Measurements from ENCODE around the gene RHO. TPM values are rescaled to one million over a fixed set of nuclear protein-coding genes. Genes with fewer than 3 reads are reported as not detected.
"Not testable (repeated sequence)": the region's sequence is repeated elsewhere in the genome, so short reads cannot be mapped to it uniquely, and the experiment has no call there.

RHO gene
- polyA plus RNA-seq, result not detected

DNA sequence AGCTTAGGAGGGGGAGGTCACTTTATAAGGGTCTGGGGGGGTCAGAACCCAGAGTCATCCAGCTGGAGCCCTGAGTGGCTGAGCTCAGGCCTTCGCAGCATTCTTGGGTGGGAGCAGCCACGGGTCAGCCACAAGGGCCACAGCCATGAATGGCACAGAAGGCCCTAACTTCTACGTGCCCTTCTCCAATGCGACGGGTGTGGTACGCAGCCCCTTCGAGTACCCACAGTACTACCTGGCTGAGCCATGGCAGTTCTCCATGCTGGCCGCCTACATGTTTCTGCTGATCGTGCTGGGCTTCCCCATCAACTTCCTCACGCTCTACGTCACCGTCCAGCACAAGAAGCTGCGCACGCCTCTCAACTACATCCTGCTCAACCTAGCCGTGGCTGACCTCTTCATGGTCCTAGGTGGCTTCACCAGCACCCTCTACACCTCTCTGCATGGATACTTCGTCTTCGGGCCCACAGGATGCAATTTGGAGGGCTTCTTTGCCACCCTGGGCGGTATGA is at the start of gene RHO:
Gene RHO (plus strand): TSS at position 51 of the 512 bp plus-strand sequence. CDS start 95 bp downstream, at position 146.
- no peak for DNase-seq
- H3K36me3 Mint-ChIP-seq, result no peaks in the 10 kb centered on the region
- H3K4me3 Mint-ChIP-seq, result no peak within 1 kb of the TSS
- no peaks in the 10 kb centered on the region for H3K9me3 Mint-ChIP-seq
- peaks cover 0 to 1% of the 10 kb centered on the region in 2 donors for H3K4me1 Mint-ChIP-seq
- H3K27ac Mint-ChIP-seq, result peak within 1 kb of the TSS in 2 of 6 donors; percentile 35 to 49
- H3K27me3 Mint-ChIP-seq (ENCODE audit: low read depth in 3 of 3), result peaks cover 2 to 5% (median 4%) of the 10 kb centered on the region in 3 donors

DNA sequence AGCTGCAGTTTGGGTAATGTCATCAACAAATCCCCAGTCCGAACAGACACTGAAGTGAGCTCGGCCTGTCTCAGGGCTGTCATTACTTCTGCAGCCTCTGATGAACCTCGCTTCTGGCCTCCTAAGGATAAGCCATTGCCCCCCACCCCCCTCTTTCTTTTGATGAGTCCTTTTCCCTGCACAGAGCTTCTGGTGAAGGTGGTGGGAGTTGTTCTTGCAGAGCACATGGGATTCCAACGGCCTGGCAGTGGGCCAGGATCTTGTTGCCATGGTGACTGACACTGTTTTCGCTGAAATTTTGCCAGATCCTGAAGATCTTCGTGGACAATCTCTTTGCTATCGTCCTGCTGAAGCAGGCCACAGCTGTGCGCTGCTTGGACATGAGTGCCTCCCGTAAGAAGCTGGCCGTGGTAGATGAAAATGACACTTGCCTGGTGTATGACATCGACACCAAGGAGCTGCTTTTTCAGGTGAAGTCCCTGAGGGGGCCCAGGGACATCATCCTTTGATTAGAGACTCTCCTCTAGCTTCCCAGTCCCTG is 47.1 kb upstream of the RHO start:
- H3K9me3 Mint-ChIP-seq; H3K27me3 Mint-ChIP-seq (ENCODE audit: low read depth in 3 of 3); H3K4me3 Mint-ChIP-seq; H3K27ac Mint-ChIP-seq; H3K4me1 Mint-ChIP-seq; DNase-seq: not testable (repeated sequence)
- H3K36me3 Mint-ChIP-seq, result peaks cover 24 to 54% (median 31%) of the 10 kb centered on the region in 3 donors

DNA sequence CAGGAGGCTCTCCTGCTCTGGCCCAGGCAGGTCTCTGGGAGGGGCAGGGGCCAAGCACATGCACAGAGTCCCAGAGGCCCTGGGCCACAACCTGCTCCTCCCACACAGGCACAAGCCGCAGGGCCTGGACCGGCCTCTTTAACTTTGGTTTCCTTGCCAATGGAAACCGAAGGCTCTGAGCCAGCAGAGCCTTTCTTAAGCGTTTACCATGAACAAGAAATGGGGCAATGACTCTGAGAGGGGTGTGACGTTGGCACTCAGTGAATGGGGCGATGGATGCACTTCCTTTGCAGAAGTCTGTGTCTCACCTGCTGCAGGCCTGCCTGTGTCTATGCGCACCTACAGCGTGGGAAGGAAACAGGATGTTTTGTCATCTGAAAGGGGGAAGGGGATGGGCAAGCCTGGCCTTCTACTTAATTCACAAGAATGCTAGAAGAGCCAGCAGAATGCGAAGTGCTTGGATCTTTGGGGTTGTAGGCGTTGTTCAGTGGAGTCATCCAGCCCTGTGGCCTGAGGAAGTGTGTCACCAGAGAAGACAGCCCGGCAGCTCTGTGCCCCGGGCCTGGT is 46.6 kb upstream of the RHO start:
- Mint-ChIP-seq H3K27ac (no peak overlapping the region), H3K4me3 (no peak overlapping the region), H3K9me3 (no peaks in the 10 kb centered on the region), H3K4me1 (no peaks in the 10 kb centered on the region), H3K36me3 (peaks cover 19 to 51% (median 28%) of the 10 kb centered on the region in 3 donors), H3K27me3 (ENCODE audit: low read depth in 3 of 3) (no peaks in the 10 kb centered on the region)
- DNase-seq, result no peak

DNA sequence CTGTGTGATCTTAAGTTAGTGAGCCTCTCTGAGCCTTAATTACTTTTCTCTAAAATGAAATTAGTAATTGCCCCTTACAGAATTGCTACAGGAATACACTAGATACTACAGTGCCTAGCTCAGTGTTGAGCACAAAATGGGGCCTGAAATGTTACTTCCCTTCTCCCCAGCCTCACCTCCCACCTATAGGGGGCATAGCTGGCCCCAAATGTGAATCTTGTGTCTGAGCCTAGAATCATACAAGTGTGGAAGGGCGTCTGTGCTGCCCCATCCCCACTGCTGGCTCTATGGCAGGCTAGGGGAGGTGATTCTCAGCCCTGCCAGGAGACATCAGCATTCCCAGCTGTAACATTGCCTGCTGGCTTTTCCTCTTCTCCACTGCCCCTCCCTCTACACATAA is 45.7 kb upstream of the RHO start:
- Mint-ChIP-seq H3K4me3 (no peak overlapping the region), H3K36me3 (peaks cover 18 to 43% (median 28%) of the 10 kb centered on the region in 3 donors), H3K27ac (no peak overlapping the region), H3K27me3 (ENCODE audit: low read depth in 3 of 3) (no peaks in the 10 kb centered on the region), H3K9me3 (no peaks in the 10 kb centered on the region), H3K4me1 (no peaks in the 10 kb centered on the region)
- DNase-seq, result no peak

DNA sequence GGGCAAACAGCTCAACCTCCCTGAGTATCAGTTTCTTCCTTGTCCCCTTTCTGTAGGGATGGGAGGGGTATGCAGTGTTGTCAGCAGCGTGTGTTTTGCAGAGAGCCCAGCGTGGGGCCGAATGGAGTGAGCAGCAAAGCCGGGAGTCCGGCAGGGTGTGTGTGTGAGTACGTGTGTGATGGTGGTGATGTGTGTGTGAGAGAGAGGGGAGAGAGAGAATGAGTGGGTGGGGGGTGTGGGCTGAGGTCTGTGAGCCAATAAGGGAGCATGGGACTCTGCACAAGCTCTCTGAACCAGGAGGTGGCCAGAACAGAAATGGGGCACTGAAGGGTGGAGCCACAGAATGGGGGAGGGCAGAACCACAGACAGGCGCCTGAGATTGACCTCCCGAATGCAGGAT is 44.6 kb upstream of the RHO start:
- peaks cover 18 to 39% (median 28%) of the 10 kb centered on the region in 3 donors for H3K36me3 Mint-ChIP-seq
- no peak overlapping the region for H3K27ac Mint-ChIP-seq
- no peaks in the 10 kb centered on the region for H3K9me3 Mint-ChIP-seq
- no peaks in the 10 kb centered on the region for H3K27me3 Mint-ChIP-seq (ENCODE audit: low read depth in 3 of 3)
- H3K4me1 Mint-ChIP-seq, result no peaks in the 10 kb centered on the region
- DNase-seq, result no peak
- no peak overlapping the region for H3K4me3 Mint-ChIP-seq

DNA sequence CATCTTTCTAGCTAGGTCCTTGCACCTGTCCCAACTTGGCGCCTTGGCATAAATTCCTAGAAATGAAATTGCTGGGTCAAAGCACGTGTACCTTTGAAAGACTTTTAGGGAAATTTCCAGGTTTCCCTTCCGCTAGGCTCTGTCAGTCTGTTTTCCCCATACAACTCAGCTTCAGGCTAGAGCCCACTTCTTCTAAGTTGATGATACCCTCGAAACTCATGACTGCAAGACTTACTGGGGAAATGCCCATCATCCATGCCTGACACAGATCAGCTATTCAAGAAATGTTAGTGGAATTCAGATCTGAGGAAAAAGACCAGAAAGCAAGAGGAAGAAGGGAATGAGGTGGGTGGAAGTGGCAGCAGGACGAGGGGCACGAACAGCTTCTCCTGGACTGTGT is 43.3 kb upstream of the RHO start:
- H3K27ac Mint-ChIP-seq; H3K9me3 Mint-ChIP-seq; H3K27me3 Mint-ChIP-seq (ENCODE audit: low read depth in 3 of 3); H3K4me3 Mint-ChIP-seq; DNase-seq; H3K4me1 Mint-ChIP-seq: not testable (repeated sequence)
- peaks cover 9 to 34% (median 30%) of the 10 kb centered on the region in 3 donors for H3K36me3 Mint-ChIP-seq

DNA sequence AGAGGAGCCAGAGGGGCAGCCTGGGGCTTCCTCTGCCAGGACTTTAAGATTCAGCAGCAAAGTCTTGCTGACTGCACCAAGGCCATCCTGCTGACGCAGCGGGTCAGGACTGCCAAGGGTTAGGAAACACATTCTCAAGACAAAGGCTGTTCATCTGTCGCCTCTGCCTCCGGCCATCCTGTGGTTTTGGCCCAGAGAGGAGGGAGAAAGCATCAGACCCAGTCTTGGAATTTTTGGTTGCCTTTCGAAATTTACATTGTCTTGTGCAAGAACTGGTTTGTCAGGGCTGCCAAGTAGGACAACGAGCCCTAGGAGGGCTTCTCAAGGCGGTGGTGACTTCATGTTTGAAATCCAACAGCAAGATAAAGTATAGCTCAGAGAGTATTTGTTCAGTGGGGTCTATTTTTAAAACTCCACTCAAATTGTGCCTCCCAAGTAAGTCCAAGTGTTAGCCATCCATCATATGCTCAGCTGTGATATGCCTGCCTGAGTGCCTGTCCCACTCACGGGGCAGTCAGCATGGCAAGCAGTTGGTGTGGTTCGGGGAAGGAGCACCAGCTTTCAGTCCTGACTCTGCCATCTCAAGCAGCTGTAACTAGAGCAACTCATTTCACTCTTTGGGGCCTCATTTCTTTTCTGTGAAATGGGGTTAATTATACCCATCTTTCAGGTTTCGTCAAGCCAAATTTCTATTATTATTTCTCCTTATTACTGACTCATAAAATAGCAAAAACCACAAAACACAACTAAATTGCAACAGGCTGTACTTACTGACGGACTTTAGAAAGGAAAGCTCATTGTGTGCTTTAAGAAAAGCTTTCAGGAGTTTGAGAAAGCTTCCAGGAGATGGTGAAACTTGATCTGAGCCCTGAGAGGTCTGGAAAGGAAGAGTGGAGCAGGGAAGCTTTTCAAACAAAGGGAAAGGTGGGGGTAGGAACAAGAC is 42.4 kb upstream of the RHO start:
- DNase-seq, result no peak
- no peaks in the 10 kb centered on the region for H3K9me3 Mint-ChIP-seq
- H3K27ac Mint-ChIP-seq, result no peak overlapping the region
- no peak overlapping the region for H3K4me3 Mint-ChIP-seq
- peaks cover 4 to 6% of the 10 kb centered on the region in 2 donors for H3K4me1 Mint-ChIP-seq
- peaks cover 0 to 2% (median 0%) of the 10 kb centered on the region in 3 donors for H3K27me3 Mint-ChIP-seq (ENCODE audit: low read depth in 3 of 3)
- H3K36me3 Mint-ChIP-seq, result peaks cover 6 to 31% (median 25%) of the 10 kb centered on the region in 3 donors

DNA sequence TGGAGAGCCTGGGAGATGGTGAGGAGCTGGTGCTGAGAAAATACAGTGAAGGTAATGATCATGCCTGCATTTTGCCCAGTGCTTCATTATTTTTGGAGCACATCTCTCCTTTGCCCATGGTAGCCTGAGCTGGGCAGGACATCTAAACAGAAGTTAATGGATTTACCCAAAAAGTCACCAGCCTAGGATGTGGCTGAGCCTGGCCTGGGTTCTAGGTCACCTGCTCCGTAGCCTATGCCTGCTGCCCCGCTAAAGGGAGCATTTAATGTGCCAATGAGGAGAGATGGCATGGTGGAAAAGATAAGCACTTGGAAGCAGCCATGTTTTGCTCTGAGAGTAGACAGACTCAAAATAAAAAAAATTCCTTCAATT is 41.8 kb upstream of the RHO start:
- H3K36me3 Mint-ChIP-seq, result peaks cover 6 to 32% (median 25%) of the 10 kb centered on the region in 3 donors
- H3K4me3 Mint-ChIP-seq, result no peak overlapping the region
- peaks cover 0 to 3% (median 2%) of the 10 kb centered on the region in 3 donors for H3K27me3 Mint-ChIP-seq (ENCODE audit: low read depth in 3 of 3)
- DNase-seq, result no peak
- no peaks in the 10 kb centered on the region for H3K9me3 Mint-ChIP-seq
- H3K4me1 Mint-ChIP-seq, result peaks cover 4 to 6% of the 10 kb centered on the region in 2 donors
- H3K27ac Mint-ChIP-seq, result no peak overlapping the region

DNA sequence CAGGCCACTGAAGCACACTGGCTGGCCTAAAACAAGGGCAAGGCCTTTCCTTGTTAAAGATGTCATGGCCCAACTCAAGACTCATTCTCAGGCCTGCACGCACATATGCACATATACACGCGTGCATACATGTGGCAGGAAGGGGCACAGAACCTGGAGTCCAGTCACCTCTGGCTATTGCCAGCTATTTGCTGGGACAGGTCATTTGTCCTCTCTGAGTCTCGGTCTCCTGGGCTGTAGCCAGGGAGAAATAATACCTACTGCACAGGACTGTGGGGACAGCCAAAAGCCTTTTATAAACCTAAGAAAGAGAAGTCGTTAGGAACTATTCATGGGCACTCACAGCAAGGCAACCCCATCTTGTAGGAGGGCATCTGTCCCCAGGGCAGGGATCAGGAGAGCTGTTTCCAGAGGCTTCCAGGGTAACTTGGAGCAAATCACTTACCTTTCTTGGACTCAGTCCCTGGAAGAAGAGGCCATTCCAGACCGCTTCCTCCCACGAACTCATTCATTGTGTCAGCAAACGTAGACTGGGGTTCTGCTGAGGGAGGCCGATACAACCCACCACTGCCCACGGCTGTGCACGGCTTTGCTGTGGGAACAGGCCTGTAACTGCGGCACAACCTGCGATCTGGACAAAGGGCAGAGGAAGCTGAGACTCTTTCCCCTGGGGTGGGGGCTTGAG is 41.1 kb upstream of the RHO start:
- Mint-ChIP-seq H3K36me3 (peaks cover 8 to 33% (median 20%) of the 10 kb centered on the region in 3 donors), H3K27ac (no peak overlapping the region), H3K27me3 (ENCODE audit: low read depth in 3 of 3) (peaks cover 0 to 3% (median 2%) of the 10 kb centered on the region in 3 donors), H3K4me1 (peaks cover 4 to 6% of the 10 kb centered on the region in 2 donors), H3K4me3 (no peak overlapping the region), H3K9me3 (no peaks in the 10 kb centered on the region)
- no peak for DNase-seq

DNA sequence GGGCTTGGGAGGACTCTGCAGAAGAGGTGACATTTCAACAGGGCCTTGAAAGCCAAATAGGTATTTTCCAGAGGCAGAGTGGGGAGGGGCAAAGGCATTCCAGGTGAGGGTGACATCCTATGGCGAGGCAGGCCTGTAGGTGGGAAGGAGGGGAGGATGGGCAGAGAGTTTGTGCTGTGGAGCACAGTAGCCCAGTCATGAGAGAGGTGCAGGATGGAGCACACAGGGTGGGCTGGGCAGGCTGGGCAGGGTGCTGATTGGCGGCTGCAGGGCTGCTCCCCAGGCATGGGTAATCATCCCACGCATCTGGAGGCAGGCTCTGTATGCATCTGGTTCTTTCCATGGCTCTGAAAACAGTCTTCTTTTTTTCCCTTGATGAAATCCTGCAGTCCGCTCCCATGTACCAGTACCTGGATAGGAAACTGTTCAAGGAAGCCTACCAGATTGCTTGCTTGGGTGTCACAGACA is 40.5 kb upstream of the RHO start:
- H3K27me3 Mint-ChIP-seq (ENCODE audit: low read depth in 3 of 3); H3K4me1 Mint-ChIP-seq; H3K27ac Mint-ChIP-seq; DNase-seq; H3K9me3 Mint-ChIP-seq; H3K4me3 Mint-ChIP-seq: not testable (repeated sequence)
- H3K36me3 Mint-ChIP-seq, result peaks cover 6 to 32% (median 20%) of the 10 kb centered on the region in 3 donors

DNA sequence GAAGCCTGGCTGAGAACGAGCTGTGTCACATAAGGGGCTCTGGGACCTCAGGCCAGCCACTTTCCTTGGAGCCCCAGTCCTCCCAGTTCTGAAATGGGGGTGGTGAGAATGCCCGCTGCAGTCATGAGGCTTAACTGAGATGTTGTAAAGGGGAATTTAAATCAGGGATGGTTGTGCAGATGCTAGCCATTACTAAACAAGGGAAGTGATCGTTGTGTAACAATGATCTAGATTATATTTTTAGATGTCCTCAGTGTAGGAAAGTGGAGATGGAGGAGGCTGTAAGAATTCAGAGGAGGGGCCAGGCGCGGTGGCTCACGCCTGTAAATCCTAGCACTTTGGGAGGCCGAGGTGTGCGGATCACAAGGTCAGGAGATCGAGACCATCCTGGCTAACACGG is 39.2 kb upstream of the RHO start:
- H3K36me3 Mint-ChIP-seq, result peaks cover 4 to 39% (median 20%) of the 10 kb centered on the region in 3 donors
- not testable (repeated sequence) for DNase-seq; H3K4me1 Mint-ChIP-seq; H3K4me3 Mint-ChIP-seq; H3K27ac Mint-ChIP-seq; H3K9me3 Mint-ChIP-seq; H3K27me3 Mint-ChIP-seq (ENCODE audit: low read depth in 3 of 3)

DNA sequence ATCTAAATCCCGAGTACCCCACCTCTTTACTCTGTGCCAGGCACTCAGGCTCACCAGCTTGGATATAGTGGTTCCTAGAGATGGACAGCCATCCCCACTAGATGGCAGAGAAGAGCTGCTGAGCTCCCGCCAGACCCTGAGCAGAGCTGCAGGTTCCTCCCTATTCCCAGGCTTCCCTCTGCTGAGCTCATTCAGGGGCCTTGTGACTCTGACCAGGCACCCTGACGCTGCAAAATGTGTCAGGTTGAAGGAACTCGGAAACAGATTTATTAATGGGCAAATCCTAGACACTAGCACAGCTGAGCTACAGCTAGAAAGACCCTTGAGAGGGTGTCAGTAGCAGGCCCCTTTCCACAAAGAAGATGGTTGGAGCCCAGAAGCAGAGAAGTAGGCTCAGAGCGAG is 38.2 kb upstream of the RHO start:
- Mint-ChIP-seq H3K4me3 (no peak overlapping the region), H3K27ac (peak overlapping the region in 2 of 6 donors; percentile 63 to 80), H3K36me3 (peaks cover 7 to 37% (median 13%) of the 10 kb centered on the region in 3 donors), H3K27me3 (ENCODE audit: low read depth in 3 of 3) (peaks cover 3 to 4% (median 3%) of the 10 kb centered on the region in 3 donors), H3K4me1 (peaks cover 4 to 6% of the 10 kb centered on the region in 2 donors), H3K9me3 (no peaks in the 10 kb centered on the region)
- peak; percentile 60 to 70 (median 69) for DNase-seq

DNA sequence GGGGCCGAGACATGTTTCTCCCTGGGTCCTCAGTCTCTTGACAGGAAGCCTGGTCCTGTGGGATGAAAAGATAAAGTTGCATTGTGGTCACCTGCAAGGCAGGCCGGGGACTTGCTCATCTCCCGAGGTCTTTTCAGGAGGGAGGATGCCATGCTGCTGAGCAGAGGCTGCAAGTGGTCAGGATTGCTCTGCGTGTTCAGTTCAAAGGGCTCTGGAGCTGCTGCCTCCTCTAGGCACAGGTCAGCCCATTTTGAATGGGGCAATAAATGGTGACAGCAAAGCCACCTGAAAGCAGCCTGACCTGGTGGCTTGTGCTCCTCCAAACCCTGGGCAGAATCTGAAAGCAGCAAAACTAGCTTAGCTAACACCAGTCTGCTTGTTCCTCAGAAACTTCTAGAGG is 37.4 kb upstream of the RHO start:
- H3K4me3 Mint-ChIP-seq; H3K9me3 Mint-ChIP-seq; DNase-seq; H3K4me1 Mint-ChIP-seq; H3K27ac Mint-ChIP-seq; H3K27me3 Mint-ChIP-seq (ENCODE audit: low read depth in 3 of 3): not testable (repeated sequence)
- peaks cover 7 to 37% (median 11%) of the 10 kb centered on the region in 3 donors for H3K36me3 Mint-ChIP-seq

All from immature natural killer cell (primary cell).